SJCRH30 (cell line): ENCODE results near the gene MOV10. TPM values are rescaled to one million over a fixed set of nuclear protein-coding genes. Genes with fewer than 3 reads are reported as not detected.
"Not testable (repeated sequence)": the region's sequence is repeated elsewhere in the genome, so short reads cannot be mapped to it uniquely, and the experiment has no call there.

Experiments used
- DNase-seq, 2 experiments: peaks; one replicate each; pipeline ENCODE4 v3.0.0-alpha.2; 2015 to 2020
- H3K27ac ChIP-seq: fragments of 250-450 bp; sonication (Bioruptor Pico); 2 replicates; pipeline ENCODE4 v1.5.1; 2020; ENCODE audit warnings: mild to moderate bottlenecking, moderate library complexity
- H3K27me3 ChIP-seq: fragments of 250-450 bp; sonication (Bioruptor Pico); 2 replicates; pipeline ENCODE4 v1.5.1; 2020; ENCODE audit warnings: mild to moderate bottlenecking, moderate library complexity
- H3K36me3 ChIP-seq: fragments of 250-450 bp; sonication (Bioruptor Pico); 2 replicates; pipeline ENCODE4 v1.5.1; 2020; ENCODE audit warnings: mild to moderate bottlenecking, moderate library complexity
- H3K4me1 ChIP-seq: fragments of 250-450 bp; sonication (Bioruptor Pico); 2 replicates; pipeline ENCODE4 v1.5.1; 2020; ENCODE audit warnings: mild to moderate bottlenecking, moderate library complexity
- H3K4me3 ChIP-seq: fragments of 250-450 bp; sonication (Bioruptor Pico); 2 replicates; pipeline ENCODE4 v1.5.1; 2020; ENCODE audit warnings: mild to moderate bottlenecking, moderate library complexity
- H3K9me3 ChIP-seq: fragments of 250-450 bp; sonication (Bioruptor Pico); replicated peaks from 2 replicates; pipeline ENCODE4 v1.5.1; 2020; ENCODE audit warnings: mild to moderate bottlenecking, moderate library complexity
- total RNA-seq: library from RNA; depleted of rRNA; stranded (reverse); fragments of >200 nt; shearing (Covaris generic); gene quantifications from 2 replicates; pipeline ENCODE4 v1.2.3, GENCODE V29; 2014

Gene MOV10
- total RNA-seq, 1 experiment from 2014 or later, result 45.7 TPM

DNA sequence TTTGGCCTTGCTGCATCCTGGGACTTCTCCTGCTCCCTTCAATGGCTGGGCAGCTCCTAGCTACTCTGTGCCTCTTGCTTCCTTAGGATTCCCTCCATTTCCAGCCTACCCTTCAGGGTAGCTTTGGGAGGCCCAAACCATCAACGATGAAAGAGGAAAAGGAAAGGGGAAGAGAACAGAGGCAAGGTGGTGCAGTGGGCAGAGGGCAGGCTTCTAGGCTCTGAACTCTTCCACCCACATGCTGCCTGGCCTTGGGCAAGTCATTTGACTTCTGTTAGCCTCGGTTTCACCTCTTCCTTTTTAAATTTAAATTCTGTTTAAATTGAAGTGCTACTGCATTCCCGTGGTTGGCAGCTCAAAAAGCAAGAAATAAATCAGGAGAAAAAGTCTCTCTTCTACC, 46.3 kb downstream of the MOV10 start:
- no peaks in the 10 kb centered on the region for H3K9me3 ChIP-seq
- H3K27me3 ChIP-seq, result no peaks in the 10 kb centered on the region
- no peak overlapping the region for H3K4me3 ChIP-seq
- H3K36me3 ChIP-seq, result no peaks in the 10 kb centered on the region
- DNase-seq, result no peak
- H3K4me1 ChIP-seq, result no peaks in the 10 kb centered on the region; the same call in 1 of the 2 replicates
- no peak overlapping the region for H3K27ac ChIP-seq

- not testable (repeated sequence) for H3K27me3 ChIP-seq, DNase-seq, H3K9me3 ChIP-seq, H3K4me1 ChIP-seq, H3K27ac ChIP-seq, H3K4me3 ChIP-seq, H3K36me3 ChIP-seq
Measured at GRCh38 chr1:112721294-112721693, 46.8 kb downstream of the MOV10 start.

DNA sequence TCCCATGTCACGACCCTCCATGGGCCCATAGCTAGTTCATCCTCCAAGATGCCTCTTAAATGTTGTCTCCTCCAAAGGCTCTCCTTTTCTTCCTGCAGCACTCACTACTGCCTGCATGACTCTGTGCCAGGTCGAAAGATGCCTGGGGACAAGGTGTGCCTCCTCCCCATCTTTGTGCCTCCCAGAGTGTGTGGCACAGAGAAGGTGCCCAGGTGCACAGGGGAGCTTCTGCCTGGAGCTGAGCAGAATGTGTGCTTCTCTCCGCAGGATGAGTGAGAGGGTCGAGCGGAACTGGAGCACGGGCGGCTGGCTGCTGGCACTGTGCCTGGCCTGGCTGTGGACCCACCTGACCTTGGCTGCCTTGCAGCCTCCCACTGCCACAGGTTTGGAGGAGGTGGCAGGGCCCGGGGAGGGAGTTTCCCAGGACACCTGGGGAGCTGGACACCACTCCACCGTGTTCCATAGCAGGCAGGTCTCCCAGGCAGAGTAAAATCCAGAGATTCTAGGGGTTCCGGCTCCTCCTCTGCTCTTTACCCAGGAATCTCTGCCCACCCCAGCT, 47.6 kb downstream of the MOV10 start:
- no peaks in the 10 kb centered on the region for H3K9me3 ChIP-seq
- no peaks in the 10 kb centered on the region; the same call in 1 of the 2 replicates for H3K4me1 ChIP-seq
- H3K36me3 ChIP-seq, result no peaks in the 10 kb centered on the region
- H3K27me3 ChIP-seq, result no peaks in the 10 kb centered on the region
- H3K4me3 ChIP-seq, result peak overlapping the region; percentile 58
- H3K27ac ChIP-seq, result no peak overlapping the region
- no peak for DNase-seq

GRCh38 chr1:112722601-112723510, 48.4 kb downstream of the MOV10 start:
- no peaks in the 10 kb centered on the region for H3K9me3 ChIP-seq
- no peaks in the 10 kb centered on the region; the same call in 1 of the 2 replicates for H3K4me1 ChIP-seq
- DNase-seq, result peak; percentile 48 to 67
- no peak overlapping the region for H3K27ac ChIP-seq
- no peaks in the 10 kb centered on the region for H3K36me3 ChIP-seq
- no peaks in the 10 kb centered on the region for H3K27me3 ChIP-seq
- peak overlapping the region; percentile 58 for H3K4me3 ChIP-seq

GRCh38 chr1:112723511-112723839, 49.0 kb downstream of the MOV10 start:
- Histone ChIP-seq H3K27me3 (no peaks in the 10 kb centered on the region), H3K36me3 (no peaks in the 10 kb centered on the region), H3K4me3 (peak overlapping the region; percentile 58), H3K4me1 (no peaks in the 10 kb centered on the region; the same call in 1 of the 2 replicates), H3K27ac (no peak overlapping the region), H3K9me3 (no peaks in the 10 kb centered on the region)
- DNase-seq, result no peak

- DNase-seq, H3K36me3 ChIP-seq, H3K9me3 ChIP-seq, H3K27me3 ChIP-seq, H3K27ac ChIP-seq, H3K4me1 ChIP-seq, H3K4me3 ChIP-seq: not testable (repeated sequence)
Measured at GRCh38 chr1:112724240-112724639, 49.8 kb downstream of the MOV10 start.

DNA sequence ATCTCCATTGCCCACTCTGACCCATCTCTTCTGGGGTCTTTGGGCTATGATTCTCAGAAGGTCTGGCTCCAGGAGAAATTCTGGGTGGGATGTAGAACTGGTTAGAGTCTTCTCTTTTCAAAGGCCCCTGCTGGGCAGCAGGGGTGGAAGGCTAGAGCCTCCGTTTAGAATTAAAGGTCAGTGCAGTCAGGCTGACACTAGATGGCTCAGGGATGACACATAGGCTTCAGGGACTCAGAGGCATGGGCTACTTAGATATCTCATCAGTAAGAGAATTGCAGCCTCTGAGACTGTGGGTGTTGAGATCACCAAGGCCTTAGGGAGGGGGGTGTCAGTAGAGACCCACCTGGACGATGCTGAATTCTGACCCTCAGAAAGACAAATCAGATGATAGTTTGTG, 53.3 kb downstream of the MOV10 start:
- H3K9me3 ChIP-seq, result no peaks in the 10 kb centered on the region
- no peaks in the 10 kb centered on the region for H3K27me3 ChIP-seq
- no peak overlapping the region for H3K27ac ChIP-seq
- no peak for DNase-seq
- no peak overlapping the region for H3K4me3 ChIP-seq
- H3K36me3 ChIP-seq, result no peaks in the 10 kb centered on the region
- no peaks in the 10 kb centered on the region for H3K4me1 ChIP-seq

DNA sequence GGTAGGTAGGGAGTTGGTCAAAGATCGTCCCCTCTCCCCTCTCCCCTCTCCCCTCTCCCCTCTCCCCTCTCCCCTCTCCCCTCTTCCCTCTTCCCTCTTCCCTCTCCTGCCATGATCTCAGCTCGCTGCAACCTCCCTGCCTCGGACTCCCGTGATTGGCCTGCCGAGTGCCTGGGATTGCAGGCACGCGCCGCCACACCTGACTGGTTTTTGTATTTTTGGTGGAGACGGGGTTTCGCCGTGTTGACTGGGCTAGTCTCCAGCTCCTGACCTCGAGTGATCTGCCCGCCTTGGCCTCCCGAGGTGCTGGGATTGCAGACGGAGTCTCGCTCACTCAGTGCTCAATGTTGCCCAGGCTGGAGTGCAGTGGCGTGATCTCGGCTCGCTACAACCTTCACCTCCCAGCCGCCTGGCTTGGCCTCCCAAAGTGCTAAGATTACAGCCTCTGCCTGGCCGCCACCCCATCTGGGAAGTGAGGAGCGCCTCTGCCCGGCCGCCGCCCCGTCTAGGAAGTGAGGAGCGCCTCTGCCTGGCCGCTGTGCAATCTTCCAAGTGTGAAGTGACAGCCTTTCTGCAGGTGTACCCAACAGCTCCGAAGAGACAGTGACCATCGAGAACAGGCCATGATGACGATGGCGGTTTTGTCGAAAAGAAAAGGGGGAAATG, 54.0 kb downstream of the MOV10 start:
- H3K9me3 ChIP-seq, H3K27ac ChIP-seq, DNase-seq, H3K4me1 ChIP-seq, H3K27me3 ChIP-seq, H3K36me3 ChIP-seq, H3K4me3 ChIP-seq: not testable (repeated sequence)

GRCh38 chr1:112729011-112729410, 54.6 kb downstream of the MOV10 start:
- H3K9me3 ChIP-seq, H3K36me3 ChIP-seq, H3K27ac ChIP-seq, H3K4me1 ChIP-seq, H3K4me3 ChIP-seq, H3K27me3 ChIP-seq, DNase-seq: not testable (repeated sequence)

DNA sequence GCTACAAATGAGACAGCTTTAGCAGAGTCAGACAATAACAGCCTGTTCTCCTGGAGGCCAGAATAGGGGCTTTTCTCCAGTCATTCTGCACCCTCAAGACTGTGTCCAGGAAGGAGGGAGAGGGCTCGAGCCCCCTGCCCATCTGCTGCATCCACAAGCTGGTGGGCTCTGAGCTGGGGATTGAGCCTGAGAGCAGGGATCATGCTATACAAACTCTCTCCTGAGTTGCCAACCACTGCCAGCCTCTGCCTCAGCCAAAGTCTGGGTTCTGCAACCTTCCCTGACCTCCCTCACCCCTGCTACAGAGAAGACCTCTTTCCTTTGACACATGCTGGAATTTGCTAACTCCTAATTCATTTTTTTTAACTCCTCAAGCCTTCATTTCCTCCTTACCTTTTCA, 55.5 kb downstream of the MOV10 start:
- Histone ChIP-seq H3K4me1 (no peaks in the 10 kb centered on the region), H3K27me3 (0 out of 2 replicates have a peak, but pooled peaks cover 3% of the 10 kb centered on the region), H3K9me3 (no peaks in the 10 kb centered on the region), H3K36me3 (no peaks in the 10 kb centered on the region), H3K27ac (no peak overlapping the region), H3K4me3 (no peak overlapping the region)
- no peak for DNase-seq

- H3K27ac ChIP-seq, result no peak overlapping the region
- no peaks in the 10 kb centered on the region for H3K36me3 ChIP-seq
- H3K27me3 ChIP-seq, result 0 out of 2 replicates have a peak, but pooled peaks cover 3% of the 10 kb centered on the region
- H3K9me3 ChIP-seq, result no peaks in the 10 kb centered on the region
- no peak overlapping the region for H3K4me3 ChIP-seq
- DNase-seq, result no peak
- no peaks in the 10 kb centered on the region for H3K4me1 ChIP-seq
Measured at GRCh38 chr1:112731451-112731850, 57.0 kb downstream of the MOV10 start.

DNA sequence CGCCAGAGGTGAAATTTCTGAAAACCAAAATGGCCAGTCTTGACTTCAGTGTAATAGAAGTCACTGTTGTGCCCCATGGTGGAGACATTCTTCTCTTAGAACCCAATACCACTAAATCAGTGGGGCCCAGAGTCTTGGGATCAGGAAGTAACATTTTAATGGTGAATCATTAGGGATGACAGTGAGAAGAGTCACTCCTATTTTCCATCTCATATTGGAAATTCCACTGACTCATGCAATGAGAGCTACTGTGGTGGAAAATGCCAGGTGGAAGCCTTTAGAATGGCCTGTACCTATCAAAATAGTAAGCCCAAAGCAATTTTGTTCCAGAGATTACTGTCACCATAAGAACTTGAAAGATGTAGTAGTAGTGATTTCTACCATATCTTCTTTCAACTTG, 61.3 kb downstream of the MOV10 start:
- Histone ChIP-seq H3K9me3 (no peaks in the 10 kb centered on the region), H3K4me1 (no peaks in the 10 kb centered on the region), H3K4me3 (no peak overlapping the region), H3K27ac (no peak overlapping the region), H3K27me3 (0 out of 2 replicates have a peak, but pooled peaks cover 3% of the 10 kb centered on the region), H3K36me3 (no peaks in the 10 kb centered on the region)
- no peak for DNase-seq

- no peak overlapping the region for H3K4me3 ChIP-seq
- no peaks in the 10 kb centered on the region for H3K9me3 ChIP-seq
- H3K36me3 ChIP-seq, result no peaks in the 10 kb centered on the region
- no peaks in the 10 kb centered on the region for H3K4me1 ChIP-seq
- H3K27me3 ChIP-seq, result 0 out of 2 replicates have a peak, but pooled peaks cover 3% of the 10 kb centered on the region
- DNase-seq, result no peak
- H3K27ac ChIP-seq, result no peak overlapping the region
Measured at GRCh38 chr1:112737573-112737972, 63.1 kb downstream of the MOV10 start.

DNA sequence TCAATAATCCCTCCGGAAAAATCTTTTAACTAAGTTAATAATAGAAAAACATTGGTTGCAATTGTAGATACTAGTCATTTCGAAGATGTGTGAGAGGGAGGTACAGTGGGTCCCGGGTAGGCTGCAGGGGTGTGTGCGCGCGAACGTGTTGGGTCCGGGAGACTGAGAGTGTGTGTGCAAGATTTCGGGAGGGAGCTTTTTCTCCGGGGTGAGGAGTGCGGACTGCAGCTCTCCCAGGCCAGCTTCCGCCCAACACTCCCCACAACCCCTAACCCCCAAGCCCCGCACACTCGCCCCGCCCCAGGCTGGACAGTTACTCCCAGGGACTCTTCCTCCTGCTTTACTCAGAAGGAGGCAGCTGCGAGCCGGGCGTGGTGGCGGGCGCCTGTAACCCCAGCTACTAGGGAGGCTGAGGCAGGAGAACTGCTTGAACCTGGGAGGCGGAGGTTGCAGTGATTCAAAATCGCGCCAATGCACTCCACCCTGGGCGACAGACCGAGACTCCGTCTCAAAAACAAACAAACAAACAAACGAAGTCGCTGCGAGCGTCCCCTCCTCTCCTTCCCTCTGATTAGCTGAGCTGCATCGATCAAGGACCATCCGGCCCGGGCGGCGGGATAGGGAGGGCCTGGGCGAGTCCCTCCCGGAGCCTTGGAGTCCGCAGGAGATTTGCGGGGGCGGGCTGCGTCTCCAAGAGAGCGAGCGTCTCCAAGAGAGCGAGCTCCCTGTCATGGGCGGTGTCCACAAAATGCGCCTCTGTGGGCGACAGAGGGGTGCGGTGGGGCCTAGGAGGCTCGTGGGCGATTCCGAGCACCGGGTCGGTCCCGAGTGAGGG, 68.9 kb downstream of the MOV10 start:
- Histone ChIP-seq H3K4me3 (no peak overlapping the region), H3K9me3 (no peaks in the 10 kb centered on the region), H3K4me1 (no peaks in the 10 kb centered on the region), H3K27ac (no peak overlapping the region), H3K36me3 (no peaks in the 10 kb centered on the region), H3K27me3 (no peaks in the 10 kb centered on the region)
- DNase-seq, result no peak
